Neutrophil (primary cell): ENCODE measurements around the gene GTSF1L.

Experiments
- H3K27ac ChIP-seq: fragments of 200-600 bp; sonication (generic); 2 replicates; pipeline ENCODE4 v1.5.1; 2016; ENCODE audit warnings: mild to moderate bottlenecking, moderate library complexity
- H3K27me3 ChIP-seq: fragments of 200-600 bp; sonication (generic); 2 replicates; pipeline ENCODE4 v1.6.0; 2016; ENCODE audit warnings: mild to moderate bottlenecking
- H3K36me3 ChIP-seq: fragments of 200-600 bp; sonication (generic); 2 replicates; pipeline ENCODE4 v1.5.1; 2017
- H3K4me1 ChIP-seq, 2 experiments: fragments of 200-600 bp in 1 of 2; sonication (generic) in 1 of 2; 1 replicate in 1 of 2; 2 replicates in 1 of 2; pipeline versions ENCODE4 v1.5.1 to v1.6.1; 2013 to 2016; ENCODE audit warnings: low read depth in 1 of 2, low read length in 1 of 2, mild to moderate bottlenecking in 1 of 2, moderate library complexity in 1 of 2; ENCODE audit not compliant: control insufficient read depth in 1 of 2, insufficient read depth in 1 of 2
- H3K4me3 ChIP-seq, 2 experiments: fragments of 200-600 bp in 1 of 2; sonication (generic) in 1 of 2; 1 replicate in 1 of 2; 2 replicates in 1 of 2; pipeline ENCODE4 v1.5.1; 2013 to 2016; ENCODE audit warnings: low read depth in 1 of 2, low read length in 1 of 2, mild to moderate bottlenecking in 1 of 2, moderate library complexity in 1 of 2
- H3K9me3 ChIP-seq: fragments of 200-600 bp; sonication (generic); 2 replicates; pipeline ENCODE4 v1.5.1; 2016
- TF ChIP-seq, protein P1 (sequence below): fragments of 200-600 bp; sonication (generic); IDR thresholded peaks from 2 replicates; pipeline ENCODE4 v1.5.1; 2016; ENCODE audit warnings: antibody characterized with exemption

GTSF1L gene

DNA sequence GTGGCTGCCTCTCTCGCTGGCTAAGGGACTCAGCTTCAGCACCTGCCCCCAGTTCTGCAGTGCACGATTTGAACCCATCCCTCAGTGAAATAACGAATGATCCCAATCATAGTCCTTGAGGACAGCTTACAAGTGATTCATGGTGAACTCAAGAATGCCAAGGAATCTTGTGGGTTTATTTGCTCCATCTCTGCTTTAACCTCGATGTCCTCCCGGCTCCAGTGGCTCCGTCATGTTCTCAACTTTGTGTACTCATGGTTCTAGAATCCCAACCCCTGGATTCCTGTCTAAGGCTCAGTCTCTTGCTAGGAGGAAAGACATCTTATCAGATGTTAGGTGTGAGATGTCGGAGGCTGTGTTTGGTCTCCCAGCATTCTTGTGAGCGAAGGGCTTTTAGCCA lies 29.0 kb upstream of the GTSF1L start:
- Histone ChIP-seq H3K9me3 (no peaks in the 10 kb centered on the region), H3K4me1 (peaks cover 27 to 33% of the 10 kb centered on the region in 2 experiments), H3K4me3 (no peak overlapping the region), H3K27ac (no peak overlapping the region), H3K36me3 (no peaks in the 10 kb centered on the region), H3K27me3 (peaks cover 9% of the 10 kb centered on the region)
- TF ChIP-seq, protein P1, sequence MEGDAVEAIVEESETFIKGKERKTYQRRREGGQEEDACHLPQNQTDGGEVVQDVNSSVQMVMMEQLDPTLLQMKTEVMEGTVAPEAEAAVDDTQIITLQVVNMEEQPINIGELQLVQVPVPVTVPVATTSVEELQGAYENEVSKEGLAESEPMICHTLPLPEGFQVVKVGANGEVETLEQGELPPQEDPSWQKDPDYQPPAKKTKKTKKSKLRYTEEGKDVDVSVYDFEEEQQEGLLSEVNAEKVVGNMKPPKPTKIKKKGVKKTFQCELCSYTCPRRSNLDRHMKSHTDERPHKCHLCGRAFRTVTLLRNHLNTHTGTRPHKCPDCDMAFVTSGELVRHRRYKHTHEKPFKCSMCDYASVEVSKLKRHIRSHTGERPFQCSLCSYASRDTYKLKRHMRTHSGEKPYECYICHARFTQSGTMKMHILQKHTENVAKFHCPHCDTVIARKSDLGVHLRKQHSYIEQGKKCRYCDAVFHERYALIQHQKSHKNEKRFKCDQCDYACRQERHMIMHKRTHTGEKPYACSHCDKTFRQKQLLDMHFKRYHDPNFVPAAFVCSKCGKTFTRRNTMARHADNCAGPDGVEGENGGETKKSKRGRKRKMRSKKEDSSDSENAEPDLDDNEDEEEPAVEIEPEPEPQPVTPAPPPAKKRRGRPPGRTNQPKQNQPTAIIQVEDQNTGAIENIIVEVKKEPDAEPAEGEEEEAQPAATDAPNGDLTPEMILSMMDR, result no peak

- Histone ChIP-seq H3K4me3 (no peak overlapping the region), H3K36me3 (no peaks in the 10 kb centered on the region), H3K27me3 (peaks cover 8% of the 10 kb centered on the region), H3K27ac (no peak overlapping the region), H3K4me1 (peaks cover 32 to 37% of the 10 kb centered on the region in 2 experiments), H3K9me3 (no peaks in the 10 kb centered on the region)
- TF ChIP-seq, protein P1, result no peak
Measured at GRCh38 chr20:43755390-43755789, 28.6 kb upstream of the GTSF1L start.

GRCh38 chr20:43752561-43753301 lies 25.9 kb upstream of the GTSF1L start:
- TF ChIP-seq, protein P1, result no peak
- H3K4me3 ChIP-seq, result peak overlapping the region; percentile 40 to 50
- no peaks in the 10 kb centered on the region for H3K36me3 ChIP-seq
- no peaks in the 10 kb centered on the region for H3K27me3 ChIP-seq
- peaks cover 58 to 64% of the 10 kb centered on the region in 2 experiments for H3K4me1 ChIP-seq
- H3K9me3 ChIP-seq, result no peaks in the 10 kb centered on the region
- peak overlapping the region; percentile 74 for H3K27ac ChIP-seq

GRCh38 chr20:43752051-43752360 lies 25.2 kb upstream of the GTSF1L start:
- Histone ChIP-seq H3K4me1 (peaks cover 66 to 71% of the 10 kb centered on the region in 2 experiments), H3K27me3 (no peaks in the 10 kb centered on the region), H3K27ac (peak overlapping the region; percentile 74), H3K4me3 (peak overlapping the region; percentile 40 to 50), H3K36me3 (no peaks in the 10 kb centered on the region), H3K9me3 (no peaks in the 10 kb centered on the region)
- TF ChIP-seq, protein P1, result no peak

GRCh38 chr20:43751167-43752050 lies 24.6 kb upstream of the GTSF1L start:
- Histone ChIP-seq H3K4me3 (peak overlapping the region; percentile 40 to 50), H3K4me1 (peaks cover 72 to 77% of the 10 kb centered on the region in 2 experiments), H3K9me3 (no peaks in the 10 kb centered on the region), H3K27ac (peak overlapping the region; percentile 74), H3K27me3 (no peaks in the 10 kb centered on the region), H3K36me3 (no peaks in the 10 kb centered on the region)
- TF ChIP-seq, protein P1, result no peak
